GM12878 (cell line): ENCODE data around the gene TTLL10.

Experiments
- ATF3 ChIP-seq: IDR thresholded peaks from 2 replicates; pipeline ENCODE4 v1.6.1; 2011; ENCODE audit warnings: low read depth, mild to moderate bottlenecking, low read length, moderate library complexity, borderline replicate concordance; ENCODE audit errors: extremely low read depth
- BHLHE40 ChIP-seq, 2 experiments: fragments of 450-650 bp in 1 of 2; IDR thresholded peaks; 2 replicates each; pipeline ENCODE4 v1.6.1; 2011 to 2017; ENCODE audit warnings: low read depth in 2 of 2, borderline replicate concordance in 1 of 2, improper control_type of control experiment in 1 of 2, low read length in 1 of 2, mild to moderate bottlenecking in 1 of 2
- ETV6 ChIP-seq, 2 experiments: fragments of 450-650 bp in 1 of 2; IDR thresholded peaks in 1 of 2; conservative IDR thresholded peaks in 1 of 2; 2 replicates each; pipeline ENCODE4 v1.6.1; 2014; ENCODE audit warnings: antibody characterized with exemption in 1 of 2, borderline replicate concordance in 1 of 2, low read depth in 1 of 2, mild to moderate bottlenecking in 1 of 2, moderate library complexity in 1 of 2
- HDAC2 ChIP-seq: fragments of 200-600 bp; sonication (generic); IDR thresholded peaks from 2 replicates; pipeline ENCODE4 v1.6.1; 2017
- NBN ChIP-seq: fragments of 450-650 bp; IDR thresholded peaks from 2 replicates; pipeline ENCODE4 v1.6.1; 2016
- PBX3 ChIP-seq: IDR thresholded peaks from 2 replicates; pipeline ENCODE4 v1.6.1; 2011; ENCODE audit warnings: mild to moderate bottlenecking, low read depth, low read length, moderate library complexity; ENCODE audit not compliant: insufficient replicate concordance
- POLR2AphosphoS2 ChIP-seq: IDR thresholded peaks from 2 replicates; pipeline ENCODE4 v1.6.1; 2011; ENCODE audit warnings: low read depth, mild to moderate bottlenecking, low read length, improper control_type of control experiment, moderate library complexity
- TBL1XR1 ChIP-seq: IDR thresholded peaks from 2 replicates; pipeline ENCODE4 v1.6.1; 2012; ENCODE audit warnings: low read depth, low read length, improper control_type of control experiment
- YY1 ChIP-seq: IDR thresholded peaks from 2 replicates; pipeline ENCODE4 v1.6.1; 2011; ENCODE audit warnings: low read depth, mild to moderate bottlenecking, low read length
- ZNF274 ChIP-seq: IDR thresholded peaks from one replicate; pipeline ENCODE4 v1.8.0; 2011; ENCODE audit not compliant: insufficient read length, insufficient read depth
- TF ChIP-seq, protein P1 (sequence below), 3 experiments: IDR thresholded peaks in 2 of 3; conservative IDR thresholded peaks in 1 of 3; 2 replicates each; pipeline ENCODE4 v1.5.1; 2011; ENCODE audit warnings: low read depth in 3 of 3, low read length in 3 of 3, mild to moderate bottlenecking in 3 of 3, control low read depth in 2 of 3, moderate library complexity in 2 of 3, inconsistent platforms in 1 of 3, mixed read lengths in 1 of 3; ENCODE audit not compliant: control insufficient read depth in 2 of 3, insufficient read depth in 1 of 3; ENCODE audit errors: extremely low read depth in 1 of 3

GRCh38 chr1:1240348-1240732 is 66.7 kb downstream of the TTLL10 start:
- no peak for TF ChIP-seq BHLHE40 (IDR thresholded peaks at IDR 0.05; ENCODE audit: borderline replicate concordance in 1 of 2, low read depth in 2 of 2, low read length in 1 of 2)
- no peak for TF ChIP-seq ETV6 (conservative IDR thresholded peaks at IDR 0.05 in 1 of 2, IDR thresholded peaks at IDR 0.05 in 1 of 2; ENCODE audit: borderline replicate concordance in 1 of 2, low read depth in 1 of 2)
- no peak for TF ChIP-seq POLR2AphosphoS2
- TF ChIP-seq, protein P1, sequence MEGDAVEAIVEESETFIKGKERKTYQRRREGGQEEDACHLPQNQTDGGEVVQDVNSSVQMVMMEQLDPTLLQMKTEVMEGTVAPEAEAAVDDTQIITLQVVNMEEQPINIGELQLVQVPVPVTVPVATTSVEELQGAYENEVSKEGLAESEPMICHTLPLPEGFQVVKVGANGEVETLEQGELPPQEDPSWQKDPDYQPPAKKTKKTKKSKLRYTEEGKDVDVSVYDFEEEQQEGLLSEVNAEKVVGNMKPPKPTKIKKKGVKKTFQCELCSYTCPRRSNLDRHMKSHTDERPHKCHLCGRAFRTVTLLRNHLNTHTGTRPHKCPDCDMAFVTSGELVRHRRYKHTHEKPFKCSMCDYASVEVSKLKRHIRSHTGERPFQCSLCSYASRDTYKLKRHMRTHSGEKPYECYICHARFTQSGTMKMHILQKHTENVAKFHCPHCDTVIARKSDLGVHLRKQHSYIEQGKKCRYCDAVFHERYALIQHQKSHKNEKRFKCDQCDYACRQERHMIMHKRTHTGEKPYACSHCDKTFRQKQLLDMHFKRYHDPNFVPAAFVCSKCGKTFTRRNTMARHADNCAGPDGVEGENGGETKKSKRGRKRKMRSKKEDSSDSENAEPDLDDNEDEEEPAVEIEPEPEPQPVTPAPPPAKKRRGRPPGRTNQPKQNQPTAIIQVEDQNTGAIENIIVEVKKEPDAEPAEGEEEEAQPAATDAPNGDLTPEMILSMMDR (IDR thresholded peaks at IDR 0.05 in 2 of 3, conservative IDR thresholded peaks at IDR 0.05 in 1 of 3; ENCODE audit: control insufficient read depth in 2 of 3, extremely low read depth in 1 of 3, insufficient read depth in 1 of 3, low read depth in 3 of 3, low read length in 3 of 3) = no peak
- TF ChIP-seq YY1 = no peak
- TF ChIP-seq ATF3 = no peak
- TF ChIP-seq TBL1XR1 = no peak
- no peak for TF ChIP-seq PBX3
- TF ChIP-seq HDAC2 = no peak
- no peak for TF ChIP-seq ZNF274
- no peak for TF ChIP-seq NBN
